HepG2 (cell line): ENCODE results near the gene ZNF292. TPM values are rescaled to one million over a fixed set of nuclear protein-coding genes. Genes with fewer than 3 reads are reported as not detected.

Source experiments
- AGO2 ChIP-seq: fragments of 200-400 bp; formaldehyde crosslinking; optimal IDR thresholded peaks from 2 replicates; pipeline ENCODE3; 2017; ENCODE audit warnings: mild to moderate bottlenecking, low read depth, low read length, moderate library complexity
- ARNTL ChIP-seq: sonication (generic); formaldehyde crosslinking; IDR thresholded peaks from 2 replicates; pipeline ENCODE4 v1.4.0; 2020; ENCODE audit warnings: mild to moderate bottlenecking, missing genetic modification reagents
- CBX2 ChIP-seq, 2 experiments: fragments of 200-600 bp in 1 of 2; sonication (generic); formaldehyde crosslinking in 1 of 2; IDR thresholded peaks; 2 replicates each; pipeline versions ENCODE4 v1.7.0 to v1.8.1; 2018 to 2022; ENCODE audit warnings: low read depth in 2 of 2, low read length in 1 of 2, mild to moderate bottlenecking in 1 of 2, missing genetic modification reagents in 1 of 2
- CHD4 ChIP-seq: fragments of 200-600 bp; sonication (generic); IDR thresholded peaks from 2 replicates; pipeline ENCODE4 v1.7.0; 2017; ENCODE audit warnings: mild to moderate bottlenecking, low read length, borderline replicate concordance
- DZIP1 ChIP-seq: sonication (generic); formaldehyde crosslinking; IDR thresholded peaks from 2 replicates; pipeline ENCODE4 v1.5.0; 2020; ENCODE audit warnings: mild to moderate bottlenecking, missing genetic modification reagents
- FOXJ3 ChIP-seq: sonication (generic); formaldehyde crosslinking; IDR thresholded peaks from 2 replicates; pipeline ENCODE4 v1.4.0; 2020; ENCODE audit warnings: missing genetic modification reagents, mild to moderate bottlenecking, borderline replicate concordance
- GZF1 ChIP-seq: sonication (generic); formaldehyde crosslinking; IDR thresholded peaks from 2 replicates; pipeline ENCODE4 v1.5.1; 2020; ENCODE audit warnings: mild to moderate bottlenecking, missing genetic modification reagents
- IRF2 ChIP-seq: IDR thresholded peaks from 2 replicates; pipeline ENCODE4 v1.6.1; 2018; ENCODE audit warnings: missing genetic modification reagents, missing compliant biosample characterization
- KAT2B ChIP-seq: fragments of 150-350 bp; IDR thresholded peaks from 2 replicates; pipeline ENCODE4 v1.6.1; 2014; ENCODE audit warnings: low read depth, low read length, borderline replicate concordance
- KLF6 ChIP-seq: IDR thresholded peaks from 2 replicates; pipeline ENCODE4 v1.8.0; 2016; ENCODE audit warnings: missing biosample characterization, missing genetic modification reagents
- STAG1 ChIP-seq: sonication (generic); formaldehyde crosslinking; IDR thresholded peaks from 2 replicates; pipeline ENCODE4 v1.4.0; 2020; ENCODE audit warnings: missing genetic modification reagents
- TAF15 ChIP-seq: fragments of 200-400 bp; formaldehyde crosslinking; IDR thresholded peaks from one replicate; pipeline ENCODE4 v1.6.1; 2018; ENCODE audit warnings: mild to moderate bottlenecking, low read depth, low read length; ENCODE audit not compliant: poor library complexity, severe bottlenecking
- ZNF234 ChIP-seq: sonication (generic); formaldehyde crosslinking; conservative IDR thresholded peaks from 2 replicates; pipeline ENCODE4 v1.5.1; 2020; ENCODE audit warnings: mild to moderate bottlenecking, missing genetic modification reagents
- ZNF451 ChIP-seq: sonication (generic); formaldehyde crosslinking; IDR thresholded peaks from 2 replicates; pipeline ENCODE4 v1.5.0; 2020; ENCODE audit warnings: mild to moderate bottlenecking, missing genetic modification reagents
- ZNF510 ChIP-seq: sonication (generic); formaldehyde crosslinking; IDR thresholded peaks from 2 replicates; pipeline ENCODE4 v1.4.0; 2020; ENCODE audit warnings: low read depth, mild to moderate bottlenecking, missing genetic modification reagents
- ZNF615 ChIP-seq: sonication (generic); formaldehyde crosslinking; IDR thresholded peaks from 2 replicates; pipeline ENCODE4 v1.5.0; 2020; ENCODE audit warnings: mild to moderate bottlenecking, missing genetic modification reagents, borderline replicate concordance
- ZNF766 ChIP-seq: sonication (generic); formaldehyde crosslinking; IDR thresholded peaks from 2 replicates; pipeline ENCODE4 v1.5.0; 2020; ENCODE audit warnings: missing genetic modification reagents, borderline replicate concordance
- ZSCAN30 ChIP-seq: sonication (generic); formaldehyde crosslinking; IDR thresholded peaks from 2 replicates; pipeline ENCODE4 v1.5.0; 2020; ENCODE audit warnings: mild to moderate bottlenecking, missing genetic modification reagents
- polyA plus RNA-seq, 8 experiments: library from polyadenylated mRNA; depleted of rRNA in 3 of 8; stranded (reverse) in 7 of 8; unstranded in 1 of 8; fragments of >200 nt; fragmentation: Illumina TruSeq in 4 of 8; extraction: Trizol in 4 of 8; gene quantifications; 2 replicates each; pipeline versions ENCODE4 v1.2.1 to v1.2.3, GENCODE V29; 2011 to 2016; ENCODE audit warnings: low read depth in 4 of 8, missing spikeins in 1 of 8, mixed read lengths in 1 of 8; ENCODE audit not compliant: insufficient read depth in 1 of 8
- total RNA-seq, 5 experiments: library from RNA; depleted of rRNA; stranded (reverse); fragments of >200 nt; fragmentation: Illumina TruSeq; extraction: Trizol; gene quantifications; 2 replicates each; pipeline ENCODE4 v1.2.3, GENCODE V29; 2016; ENCODE audit warnings: low read depth in 1 of 5
- TF ChIP-seq, protein P1 (sequence below): sonication (generic); formaldehyde crosslinking; IDR thresholded peaks from 2 replicates; pipeline ENCODE4 v1.4.0; 2020; ENCODE audit warnings: low read depth, mild to moderate bottlenecking, missing genetic modification reagents
- TF ChIP-seq, protein P2 (sequence below): sonication (generic); formaldehyde crosslinking; IDR thresholded peaks from 2 replicates; pipeline ENCODE4 v1.5.1; 2020; ENCODE audit warnings: missing genetic modification reagents, mild to moderate bottlenecking, borderline replicate concordance

The ZNF292 gene
- total and polyA plus RNA-seq, 2 of the 13 experiments (the other 11 are each of a cell fraction or from before 2014, with no cell fraction given), result 9.9 to 12.8 TPM

- TF ChIP-seq CHD4, result no peak
- TF ChIP-seq DZIP1, result 0 out of 2 replicates have a peak, but pooled peaks have one; percentile 17
- peak; percentile 75; the same call in 1 of the 2 replicates for TF ChIP-seq IRF2
- peak; percentile 92; the same call in 1 of the 2 replicates for TF ChIP-seq ZNF451 (CRISPR knock-in tag)
- TF ChIP-seq FOXJ3, result no peak; the same call in 1 of the 2 replicates
- TF ChIP-seq ZNF234 (CRISPR knock-in tag), result peak; percentile 70
- no peak for TF ChIP-seq TAF15
- TF ChIP-seq, protein P1, sequence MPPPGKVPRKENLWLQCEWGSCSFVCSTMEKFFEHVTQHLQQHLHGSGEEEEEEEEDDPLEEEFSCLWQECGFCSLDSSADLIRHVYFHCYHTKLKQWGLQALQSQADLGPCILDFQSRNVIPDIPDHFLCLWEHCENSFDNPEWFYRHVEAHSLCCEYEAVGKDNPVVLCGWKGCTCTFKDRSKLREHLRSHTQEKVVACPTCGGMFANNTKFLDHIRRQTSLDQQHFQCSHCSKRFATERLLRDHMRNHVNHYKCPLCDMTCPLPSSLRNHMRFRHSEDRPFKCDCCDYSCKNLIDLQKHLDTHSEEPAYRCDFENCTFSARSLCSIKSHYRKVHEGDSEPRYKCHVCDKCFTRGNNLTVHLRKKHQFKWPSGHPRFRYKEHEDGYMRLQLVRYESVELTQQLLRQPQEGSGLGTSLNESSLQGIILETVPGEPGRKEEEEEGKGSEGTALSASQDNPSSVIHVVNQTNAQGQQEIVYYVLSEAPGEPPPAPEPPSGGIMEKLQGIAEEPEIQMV (CRISPR knock-in tag), result peak; percentile 86
- TF ChIP-seq ARNTL, result peak; percentile 99
- TF ChIP-seq, protein P2, sequence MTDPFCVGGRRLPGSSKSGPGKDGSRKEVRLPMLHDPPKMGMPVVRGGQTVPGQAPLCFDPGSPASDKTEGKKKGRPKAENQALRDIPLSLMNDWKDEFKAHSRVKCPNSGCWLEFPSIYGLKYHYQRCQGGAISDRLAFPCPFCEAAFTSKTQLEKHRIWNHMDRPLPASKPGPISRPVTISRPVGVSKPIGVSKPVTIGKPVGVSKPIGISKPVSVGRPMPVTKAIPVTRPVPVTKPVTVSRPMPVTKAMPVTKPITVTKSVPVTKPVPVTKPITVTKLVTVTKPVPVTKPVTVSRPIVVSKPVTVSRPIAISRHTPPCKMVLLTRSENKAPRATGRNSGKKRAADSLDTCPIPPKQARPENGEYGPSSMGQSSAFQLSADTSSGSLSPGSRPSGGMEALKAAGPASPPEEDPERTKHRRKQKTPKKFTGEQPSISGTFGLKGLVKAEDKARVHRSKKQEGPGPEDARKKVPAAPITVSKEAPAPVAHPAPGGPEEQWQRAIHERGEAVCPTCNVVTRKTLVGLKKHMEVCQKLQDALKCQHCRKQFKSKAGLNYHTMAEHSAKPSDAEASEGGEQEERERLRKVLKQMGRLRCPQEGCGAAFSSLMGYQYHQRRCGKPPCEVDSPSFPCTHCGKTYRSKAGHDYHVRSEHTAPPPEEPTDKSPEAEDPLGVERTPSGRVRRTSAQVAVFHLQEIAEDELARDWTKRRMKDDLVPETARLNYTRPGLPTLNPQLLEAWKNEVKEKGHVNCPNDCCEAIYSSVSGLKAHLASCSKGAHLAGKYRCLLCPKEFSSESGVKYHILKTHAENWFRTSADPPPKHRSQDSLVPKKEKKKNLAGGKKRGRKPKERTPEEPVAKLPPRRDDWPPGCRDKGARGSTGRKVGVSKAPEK (CRISPR knock-in tag), result no peak; the same call in 1 of the 2 replicates
- TF ChIP-seq ZSCAN30 (CRISPR knock-in tag), result 0 out of 2 replicates have a peak, but pooled peaks have one; percentile 80
- no peak for TF ChIP-seq STAG1
- 0 out of 2 replicates have a peak, but pooled peaks have one; percentile 63 for TF ChIP-seq ZNF615
- TF ChIP-seq ZNF510 (CRISPR knock-in tag), result peak; percentile 92; the same call in 1 of the 2 replicates
- peak; percentile 97 for TF ChIP-seq KLF6 (CRISPR knock-in tag)
- TF ChIP-seq KAT2B, result no peak
- no peak; the same call in 1 of the 2 replicates for TF ChIP-seq CBX2 (IDR thresholded peaks at IDR 0.05; ENCODE audit: low read depth, low read length)
- no peak for TF ChIP-seq CBX2 (CRISPR knock-in tag; IDR thresholded peaks at IDR 0.05; ENCODE audit: low read depth)
- peak; percentile 94 for TF ChIP-seq GZF1 (CRISPR knock-in tag)
- peak; percentile 70 for TF ChIP-seq AGO2
- peak; percentile 81; the same call in 1 of the 2 replicates for TF ChIP-seq ZNF766 (CRISPR knock-in tag)
These were observed at the start of gene ZNF292 (continued) for GRCh38 chr6:87154993-87155841.
